Neural progenitor cell (in vitro differentiated cells): Measurements from ENCODE around the gene RNF144A.

Experiments used
- CTCF ChIP-seq: fragments of 200-600 bp; sonication (generic); IDR thresholded peaks from 2 replicates; pipeline ENCODE4 v1.5.1; 2017; ENCODE audit warnings: antibody characterized with exemption, mild to moderate bottlenecking
- EZH2phosphoT487 ChIP-seq: fragments of 200-600 bp; sonication (generic); IDR thresholded peaks from 2 replicates; pipeline ENCODE4 v1.6.1; 2017; ENCODE audit warnings: antibody characterized with exemption

GRCh38 chr2:7047661-7048060 is 130.4 kb downstream of the RNF144A start:
- no peak for TF ChIP-seq CTCF
- TF ChIP-seq EZH2phosphoT487 = no peak
